Measurements from ENCODE around the gene PKDREJ. TPM values are rescaled to one million over a fixed set of nuclear protein-coding genes. Genes with fewer than 3 reads are reported as not detected.

PKDREJ gene
- total RNA-seq, 2 donors from 2014 or later: 0.04 TPM; not detected in 1

DNA sequence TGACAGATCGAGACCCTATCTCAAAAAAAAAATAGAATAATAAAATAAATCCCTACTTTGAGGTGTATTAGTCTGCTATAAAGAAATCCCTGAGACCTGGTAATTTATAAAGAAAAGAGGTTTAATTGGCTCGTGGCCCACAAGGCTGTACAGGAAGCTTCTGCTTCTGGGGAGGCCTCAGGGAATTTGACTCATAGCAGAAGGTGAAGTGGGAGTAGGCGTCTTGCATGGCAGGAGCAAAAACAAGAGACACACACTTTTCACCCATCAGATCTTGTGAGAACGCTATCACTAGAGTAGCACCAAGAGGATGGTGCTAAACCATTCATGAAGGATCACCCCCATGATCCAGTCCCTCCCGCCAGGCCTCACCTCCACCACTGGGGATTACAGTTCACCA is 42.2 kb downstream of the PKDREJ start:
- H3K36me3 Mint-ChIP-seq (ENCODE audit: low read depth): peaks cover 43% of the 10 kb centered on the region
- no peaks in the 10 kb centered on the region for H3K4me1 Mint-ChIP-seq
- Histone ChIP-seq H3K9ac (ENCODE audit: extremely low read depth, low read length, poor library complexity, severe bottlenecking) (no peak overlapping the region), H3K36me3 (ENCODE audit: control insufficient read depth, insufficient read depth, low read length) (no peaks in the 10 kb centered on the region), H3K27ac (ENCODE audit: low read depth, low read length) (no peak overlapping the region), H3K4me1 (ENCODE audit: control insufficient read depth, insufficient read depth, low read length) (no peaks in the 10 kb centered on the region), H3K4me3 (ENCODE audit: low read length) (no peak overlapping the region), H3K9me3 (ENCODE audit: control insufficient read depth, low read length) (no peaks in the 10 kb centered on the region), H3K27me3 (ENCODE audit: control insufficient read depth, insufficient read depth, low read length, poor library complexity, severe bottlenecking) (no peaks in the 10 kb centered on the region)
- no peak overlapping the region for H3K4me3 Mint-ChIP-seq
- TF ChIP-seq, protein P1, sequence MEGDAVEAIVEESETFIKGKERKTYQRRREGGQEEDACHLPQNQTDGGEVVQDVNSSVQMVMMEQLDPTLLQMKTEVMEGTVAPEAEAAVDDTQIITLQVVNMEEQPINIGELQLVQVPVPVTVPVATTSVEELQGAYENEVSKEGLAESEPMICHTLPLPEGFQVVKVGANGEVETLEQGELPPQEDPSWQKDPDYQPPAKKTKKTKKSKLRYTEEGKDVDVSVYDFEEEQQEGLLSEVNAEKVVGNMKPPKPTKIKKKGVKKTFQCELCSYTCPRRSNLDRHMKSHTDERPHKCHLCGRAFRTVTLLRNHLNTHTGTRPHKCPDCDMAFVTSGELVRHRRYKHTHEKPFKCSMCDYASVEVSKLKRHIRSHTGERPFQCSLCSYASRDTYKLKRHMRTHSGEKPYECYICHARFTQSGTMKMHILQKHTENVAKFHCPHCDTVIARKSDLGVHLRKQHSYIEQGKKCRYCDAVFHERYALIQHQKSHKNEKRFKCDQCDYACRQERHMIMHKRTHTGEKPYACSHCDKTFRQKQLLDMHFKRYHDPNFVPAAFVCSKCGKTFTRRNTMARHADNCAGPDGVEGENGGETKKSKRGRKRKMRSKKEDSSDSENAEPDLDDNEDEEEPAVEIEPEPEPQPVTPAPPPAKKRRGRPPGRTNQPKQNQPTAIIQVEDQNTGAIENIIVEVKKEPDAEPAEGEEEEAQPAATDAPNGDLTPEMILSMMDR (conservative IDR thresholded peaks at IDR 0.05): no peak
- H3K27ac Mint-ChIP-seq: peak overlapping the region; percentile 23
- no peaks in the 10 kb centered on the region for H3K27me3 Mint-ChIP-seq (ENCODE audit: insufficient read depth)
- WGBS, 2 experiments (ENCODE audit: insufficient coverage in 1 of 2, insufficient read length in 1 of 2): 83 to 94% methylated on average over 3 to 4 of the region's 5 CpGs
- H3K9me3 Mint-ChIP-seq: no peaks in the 10 kb centered on the region
- DNase-seq: no peak

DNA sequence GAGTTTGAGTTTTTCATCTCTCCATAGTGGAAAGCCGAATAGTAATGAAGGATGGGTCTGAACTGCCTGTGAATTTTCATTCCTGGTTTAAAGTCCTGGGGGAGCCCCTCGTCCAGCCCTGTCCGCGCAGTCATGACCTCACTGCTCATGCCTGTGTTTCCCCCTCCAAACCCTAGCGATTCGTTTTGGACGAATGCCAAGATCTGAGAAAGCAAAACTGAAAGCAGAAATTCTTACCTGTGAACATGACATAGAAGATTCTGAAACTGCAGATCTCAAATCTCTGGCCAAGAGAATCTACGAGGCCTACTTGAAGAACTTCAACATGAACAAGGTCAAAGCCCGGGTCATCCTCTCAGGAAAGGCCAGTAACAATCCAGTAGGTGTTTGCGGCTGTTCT is 43.5 kb downstream of the PKDREJ start:
- no peaks in the 10 kb centered on the region for H3K27me3 Mint-ChIP-seq (ENCODE audit: insufficient read depth)
- no peak overlapping the region for H3K9ac ChIP-seq (ENCODE audit: extremely low read depth, low read length, poor library complexity, severe bottlenecking)
- 92 to 94% methylated on average over 6 to 10 of the region's 10 CpGs for WGBS, 2 experiments (ENCODE audit: insufficient coverage in 1 of 2, insufficient read length in 1 of 2)
- H3K4me1 Mint-ChIP-seq: no peaks in the 10 kb centered on the region
- no peak for DNase-seq
- no peaks in the 10 kb centered on the region for H3K9me3 Mint-ChIP-seq
- TF ChIP-seq, protein P1 (conservative IDR thresholded peaks at IDR 0.05): no peak
- H3K9me3 ChIP-seq (ENCODE audit: control insufficient read depth, low read length): no peaks in the 10 kb centered on the region
- peaks cover 41% of the 10 kb centered on the region for H3K36me3 Mint-ChIP-seq (ENCODE audit: low read depth)
- H3K36me3 ChIP-seq (ENCODE audit: control insufficient read depth, insufficient read depth, low read length): no peaks in the 10 kb centered on the region
- no peaks in the 10 kb centered on the region for H3K4me1 ChIP-seq (ENCODE audit: control insufficient read depth, insufficient read depth, low read length)
- no peak overlapping the region for H3K4me3 Mint-ChIP-seq
- no peak overlapping the region for H3K27ac ChIP-seq (ENCODE audit: low read depth, low read length)
- H3K27ac Mint-ChIP-seq: no peak overlapping the region
- H3K4me3 ChIP-seq (ENCODE audit: low read length): no peak overlapping the region
- H3K27me3 ChIP-seq (ENCODE audit: control insufficient read depth, insufficient read depth, low read length, poor library complexity, severe bottlenecking): no peaks in the 10 kb centered on the region

DNA sequence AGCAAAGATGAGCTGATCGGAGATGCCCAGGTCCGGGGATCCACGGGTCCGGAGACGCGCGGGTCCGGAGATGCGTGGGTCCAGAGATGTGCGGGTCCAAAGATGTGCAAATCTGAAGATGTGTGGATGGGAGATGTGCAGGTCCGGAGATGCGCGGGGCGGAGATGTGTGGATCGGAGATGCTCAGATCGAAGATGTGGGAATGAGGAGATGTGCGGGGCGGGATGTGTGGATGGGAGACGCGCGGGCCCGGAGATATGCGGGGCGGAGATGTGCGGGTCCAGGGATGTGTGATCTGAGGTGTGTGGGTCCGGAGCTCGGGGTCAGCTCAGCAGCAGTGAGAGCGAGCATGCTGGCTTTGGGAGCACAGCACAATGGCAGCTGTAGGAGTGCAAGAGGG is 48.5 kb downstream of the PKDREJ start:
- H3K9me3 Mint-ChIP-seq: peaks cover 44% of the 10 kb centered on the region
- no peaks in the 10 kb centered on the region for H3K36me3 ChIP-seq (ENCODE audit: control insufficient read depth, insufficient read depth, low read length)
- no peak overlapping the region for H3K27ac ChIP-seq (ENCODE audit: low read depth, low read length)
- no peaks in the 10 kb centered on the region for H3K4me1 ChIP-seq (ENCODE audit: control insufficient read depth, insufficient read depth, low read length)
- H3K27me3 Mint-ChIP-seq (ENCODE audit: insufficient read depth): no peaks in the 10 kb centered on the region
- WGBS, 2 experiments (ENCODE audit: insufficient coverage in 1 of 2, insufficient read length in 1 of 2): 98 to 100% methylated on average over 4 to 28 of the region's 28 CpGs
- no peak overlapping the region for H3K4me3 ChIP-seq (ENCODE audit: low read length)
- no peak overlapping the region for H3K27ac Mint-ChIP-seq
- no peak overlapping the region for H3K4me3 Mint-ChIP-seq
- H3K9ac ChIP-seq (ENCODE audit: extremely low read depth, low read length, poor library complexity, severe bottlenecking): no peak overlapping the region
- H3K9me3 ChIP-seq (ENCODE audit: control insufficient read depth, low read length): peaks cover 4% of the 10 kb centered on the region
- peaks cover 69% of the 10 kb centered on the region for H3K36me3 Mint-ChIP-seq (ENCODE audit: low read depth)
- no peaks in the 10 kb centered on the region for H3K27me3 ChIP-seq (ENCODE audit: control insufficient read depth, insufficient read depth, low read length, poor library complexity, severe bottlenecking)
- TF ChIP-seq, protein P1 (conservative IDR thresholded peaks at IDR 0.05): no peak
- no peaks in the 10 kb centered on the region for H3K4me1 Mint-ChIP-seq
- DNase-seq: no peak
